Upper lobe of left lung (tissue), 6 donors: ENCODE data around the gene PLEKHA5. TPM values are rescaled to one million over a fixed set of nuclear protein-coding genes. Genes with fewer than 3 reads are reported as not detected.

ENCODE experiments used
- ATAC-seq, 2 donors: fragments of 200-7000 bp; cut with Tn5 transposase; one replicate each; pipeline ENCODE4 v1.9.1; 2022; ENCODE audit warnings: mild to moderate bottlenecking in 2 of 2, moderate library complexity in 2 of 2; ENCODE audit not compliant: low FRiP score in 2 of 2
- DNase-seq, 2 donors: peaks; one replicate each; pipeline ENCODE4 v3.0.0-alpha.2; 2019 to 2020
- H3K27ac ChIP-seq, 4 donors: fragments of 200-600 bp; sonication (generic); one replicate each; pipeline ENCODE4 v1.5.1; 2016 to 2019
- H3K27me3 ChIP-seq, 4 donors: fragments of 200-600 bp; sonication (generic); one replicate each; pipeline ENCODE4 v1.5.1; 2017 to 2019
- H3K36me3 ChIP-seq, 4 donors: fragments of 200-600 bp; sonication (generic); one replicate each; pipeline ENCODE4 v1.5.1; 2016 to 2019
- H3K4me1 ChIP-seq, 4 donors: fragments of 200-600 bp; sonication (generic); one replicate each; pipeline ENCODE4 v1.5.1; 2018 to 2019
- H3K4me3 ChIP-seq, 4 donors: fragments of 200-600 bp; sonication (generic); one replicate each; pipeline ENCODE4 v1.5.1; 2017 to 2019; ENCODE audit warnings: mild to moderate bottlenecking in 2 of 4, moderate library complexity in 1 of 4
- H3K9me3 ChIP-seq, 4 donors: fragments of 200-600 bp; sonication (generic); one replicate each; pipeline ENCODE4 v1.5.1; 2018 to 2019
- CTCF ChIP-seq, 6 experiments: fragments of 450-650 bp in 4 of 6; fragments of 200-600 bp in 2 of 6; sonication (generic) in 2 of 6; IDR thresholded peaks; one replicate each; pipeline ENCODE4 v1.5.1; 2016 to 2019; ENCODE audit warnings: antibody characterized with exemption in 6 of 6
- EP300 ChIP-seq, 4 donors: sonication (generic); formaldehyde crosslinking; IDR thresholded peaks; one replicate each; pipeline ENCODE4 v1.5.1; 2017; ENCODE audit warnings: antibody characterized with exemption in 4 of 4, control low read depth in 2 of 4
- POLR2A ChIP-seq, 4 donors: fragments of 450-650 bp; IDR thresholded peaks; one replicate each; pipeline ENCODE4 v1.5.1; 2016 to 2017; ENCODE audit warnings: antibody characterized with exemption in 4 of 4, mild to moderate bottlenecking in 2 of 4
- POLR2AphosphoS5 ChIP-seq, 2 donors: sonication (generic); formaldehyde crosslinking; IDR thresholded peaks; one replicate each; pipeline ENCODE4 v1.5.1; 2017; ENCODE audit warnings: antibody characterized with exemption in 2 of 2
- WGBS, 2 donors: methylation state at CpG; one replicate each; pipeline ENCODE4 v1.1.5; 2017 to 2018; 5-methylcytosine and 5-hydroxymethylcytosine counted together
- total RNA-seq, 6 donors: library from RNA; depleted of rRNA in 4 of 6; stranded (reverse); fragments of >200 nt in 4 of 6; gene quantifications; one replicate each; pipeline versions ENCODE4 v1.1.0 to v1.2.1, GENCODE V29; 2016 to 2021
- donor health status: DM: no; HTN: no; CAD: no; lungs with moderate emphysema.
- donor health status: DM: no; HTN: yes; CAD: no; lungs with severe emphysema.

The PLEKHA5 gene
- total RNA-seq, 6 donors from 2014 or later: 18.5 to 89.6 (median 25.9) TPM

- no peaks in the 10 kb centered on the region for H3K9me3 ChIP-seq
- ATAC-seq (no peak), DNase-seq (no peak)
- no peaks in the 10 kb centered on the region for H3K27me3 ChIP-seq
- no peak overlapping the region for H3K4me3 ChIP-seq
- H3K4me1 ChIP-seq: no peaks in the 10 kb centered on the region
- no peaks in the 10 kb centered on the region for H3K36me3 ChIP-seq
- WGBS, 2 donors: 72 to 73% methylated on average over 3 of the region's 3 CpGs
- no peak overlapping the region for H3K27ac ChIP-seq
- no peak for TF ChIP-seq POLR2A (IDR thresholded peaks at IDR 0.05)
- TF ChIP-seq EP300 (IDR thresholded peaks at IDR 0.05): no peak
- no peak for TF ChIP-seq CTCF (IDR thresholded peaks at IDR 0.05)
- no peak for TF ChIP-seq POLR2AphosphoS5 (IDR thresholded peaks at IDR 0.05)
Measured at GRCh38 chr12:19251481-19252132, 122.1 kb downstream of the PLEKHA5 start.

GRCh38 chr12:19260135-19260534 is 130.6 kb downstream of the PLEKHA5 start:
- no peak overlapping the region for H3K27ac ChIP-seq
- WGBS, 2 donors: 88 to 95% methylated on average over 2 of the region's 2 CpGs
- DNase-seq (no peak), ATAC-seq (no peak)
- H3K4me1 ChIP-seq: no peaks in the 10 kb centered on the region
- TF ChIP-seq POLR2AphosphoS5 (IDR thresholded peaks at IDR 0.05) (no peak), EP300 (IDR thresholded peaks at IDR 0.05) (no peak), POLR2A (IDR thresholded peaks at IDR 0.05) (no peak), CTCF (IDR thresholded peaks at IDR 0.05) (no peak)
- no peaks in the 10 kb centered on the region for H3K27me3 ChIP-seq
- no peaks in the 10 kb centered on the region for H3K36me3 ChIP-seq
- no peak overlapping the region for H3K4me3 ChIP-seq
- no peaks in the 10 kb centered on the region for H3K9me3 ChIP-seq

GRCh38 chr12:19261773-19262172 is 132.2 kb downstream of the PLEKHA5 start:
- DNase-seq: no peak
- TF ChIP-seq EP300 (IDR thresholded peaks at IDR 0.05) (no peak), POLR2AphosphoS5 (IDR thresholded peaks at IDR 0.05) (no peak), POLR2A (IDR thresholded peaks at IDR 0.05) (no peak), CTCF (IDR thresholded peaks at IDR 0.05) (no peak)
- H3K4me1 ChIP-seq: no peaks in the 10 kb centered on the region

GRCh38 chr12:19263672-19264071 is 134.1 kb downstream of the PLEKHA5 start:
- no peaks in the 10 kb centered on the region for H3K4me1 ChIP-seq
- H3K27me3 ChIP-seq: no peaks in the 10 kb centered on the region
- ATAC-seq (no peak), DNase-seq (no peak)
- H3K9me3 ChIP-seq: no peaks in the 10 kb centered on the region
- TF ChIP-seq EP300 (IDR thresholded peaks at IDR 0.05): no peak
- no peak for TF ChIP-seq POLR2A (IDR thresholded peaks at IDR 0.05)
- TF ChIP-seq CTCF (IDR thresholded peaks at IDR 0.05): no peak
- WGBS, 2 donors: 85 to 87% methylated on average over 3 of the region's 3 CpGs
- H3K36me3 ChIP-seq: no peaks in the 10 kb centered on the region
- H3K27ac ChIP-seq: no peak overlapping the region
- H3K4me3 ChIP-seq: no peak overlapping the region

More at GRCh38 chr12:19261773-19262172, 132.2 kb downstream of the PLEKHA5 start:
- H3K27ac ChIP-seq: no peak overlapping the region
- no peak for ATAC-seq
- no peaks in the 10 kb centered on the region for H3K9me3 ChIP-seq
- 95% methylated on average over 4 of the region's 4 CpGs for WGBS, 2 donors
- no peaks in the 10 kb centered on the region for H3K27me3 ChIP-seq
- no peaks in the 10 kb centered on the region for H3K36me3 ChIP-seq
- no peak overlapping the region for H3K4me3 ChIP-seq
